NCI-H128 (cell line): Measurements from ENCODE around the gene GATA6.

Experiments
- DNase-seq: peaks from one replicate; lab custom pipeline; 2025; ENCODE audit not compliant: unreplicated experiment; lab: John Stamatoyannopoulos, UW

GATA6 gene

GRCh38 chr18:22169011-22169888, at the start of gene GATA6:
GATA6 (plus strand) TSS chr18:22169589; CDS start chr18:22171145, 1,556 bp downstream.
- peak; percentile 53 for DNase-seq

GRCh38 chr18:22124970-22125369, 44.4 kb upstream of the GATA6 start:
- DNase-seq = no peak

GRCh38 chr18:22128954-22129353, 40.4 kb upstream of the GATA6 start:
- DNase-seq = no peak

- no peak for DNase-seq
These were observed 39.6 kb upstream of the GATA6 start for GRCh38 chr18:22129778-22130177.

GRCh38 chr18:22132258-22132657, 37.1 kb upstream of the GATA6 start:
- DNase-seq = no peak

- no peak for DNase-seq
These were observed 36.6 kb upstream of the GATA6 start for GRCh38 chr18:22132763-22133162.

GRCh38 chr18:22136395-22136794, 33.0 kb upstream of the GATA6 start:
- no peak for DNase-seq

GRCh38 chr18:22141211-22141610, 28.2 kb upstream of the GATA6 start:
- no peak for DNase-seq

GRCh38 chr18:22143347-22144340, 25.7 kb upstream of the GATA6 start:
- DNase-seq = no peak

GRCh38 chr18:22145160-22145559, 24.2 kb upstream of the GATA6 start:
- DNase-seq = no peak

GRCh38 chr18:22149710-22150109, 19.7 kb upstream of the GATA6 start:
- no peak for DNase-seq

- no peak for DNase-seq
These were observed 17.3 kb upstream of the GATA6 start for GRCh38 chr18:22152093-22152492.

GRCh38 chr18:22153428-22153827, 16.0 kb upstream of the GATA6 start:
- DNase-seq = no peak

- DNase-seq = no peak
These were observed 13.8 kb upstream of the GATA6 start for GRCh38 chr18:22155584-22155983.

- DNase-seq = no peak
These were observed 10.4 kb upstream of the GATA6 start for GRCh38 chr18:22159014-22159413.

- DNase-seq = no peak
These were observed 8.3 kb upstream of the GATA6 start for GRCh38 chr18:22161090-22161489.

GRCh38 chr18:22163416-22164161, 5.8 kb upstream of the GATA6 start:
- no peak for DNase-seq

GRCh38 chr18:22164337-22165048, 4.9 kb upstream of the GATA6 start:
- no peak for DNase-seq

GRCh38 chr18:22165049-22165602, 4.3 kb upstream of the GATA6 start:
- no peak for DNase-seq

- no peak for DNase-seq
These were observed 3.8 kb upstream of the GATA6 start for GRCh38 chr18:22165603-22166068.
